IPS DF 4.7 (cell line): ENCODE results near the gene SCRN3.
"Not testable (repeated sequence)": the region's sequence is repeated elsewhere in the genome, so short reads cannot be mapped to it uniquely, and the experiment has no call there.

Experiments used
- DNase-seq: peaks from one replicate; pipeline ENCODE4 v3.0.0-alpha.2; 2013; ENCODE audit warnings: low spot score; ENCODE audit errors: extremely low read depth

SCRN3 gene

DNA sequence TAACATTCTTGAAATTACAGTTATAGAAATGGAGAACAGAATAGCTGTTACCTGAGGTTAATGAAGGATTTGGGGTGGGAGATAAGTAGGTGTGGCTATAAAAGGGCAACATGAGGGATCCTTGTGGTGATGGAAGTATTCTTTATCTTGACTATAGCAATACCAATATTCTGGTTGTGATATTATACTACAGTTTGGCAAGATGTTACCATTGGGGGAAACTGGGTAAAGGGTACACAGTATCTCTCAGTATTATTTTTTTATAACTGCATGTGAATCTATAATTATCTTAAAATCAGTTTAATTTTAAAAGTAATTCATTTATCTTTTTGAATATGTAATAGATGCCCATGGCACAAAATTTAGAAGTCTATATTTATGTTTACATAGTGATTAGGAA lies 8.1 kb downstream of the SCRN3 start:
- no peak for DNase-seq

DNA sequence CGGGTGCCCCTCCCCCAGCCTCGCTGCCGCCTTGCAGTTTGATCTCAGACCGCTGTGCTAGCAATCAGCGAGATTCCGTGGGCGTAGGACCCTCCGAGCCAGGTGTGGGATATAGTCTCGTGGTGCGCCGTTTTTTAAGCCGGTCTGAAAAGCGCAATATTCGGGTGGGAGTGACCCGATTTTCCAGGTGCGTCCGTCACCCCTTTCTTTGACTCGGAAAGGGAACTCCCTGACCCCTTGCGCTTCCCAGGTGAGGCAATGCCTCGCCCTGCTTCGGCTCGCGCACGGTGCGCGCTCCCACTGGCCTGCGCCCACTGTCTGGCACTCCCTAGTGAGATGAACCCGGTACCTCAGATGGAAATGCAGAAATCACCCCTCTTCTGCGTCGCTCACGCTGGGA lies 14.5 kb downstream of the SCRN3 start:
- not testable (repeated sequence) for DNase-seq

DNA sequence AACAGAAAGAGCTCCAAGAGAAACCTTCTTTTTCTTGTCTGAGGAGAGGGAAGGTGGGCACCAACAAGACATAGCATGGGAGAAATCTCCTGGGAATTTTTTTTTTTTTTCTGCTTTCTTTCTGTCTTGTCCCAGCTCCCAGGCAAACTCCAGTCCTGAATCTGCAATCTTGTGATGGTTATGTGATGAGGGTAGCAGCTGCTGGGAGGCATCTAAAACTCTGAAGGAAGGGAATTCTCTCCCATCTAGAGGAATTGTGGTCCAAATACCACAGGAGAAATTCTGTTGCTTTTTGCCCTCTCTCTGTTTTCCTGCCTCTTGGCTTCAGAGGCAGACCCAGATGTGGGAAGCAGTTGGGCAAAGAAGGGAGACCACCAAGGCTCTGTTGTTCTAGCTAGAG lies 16.7 kb downstream of the SCRN3 start:
- DNase-seq: no peak

DNA sequence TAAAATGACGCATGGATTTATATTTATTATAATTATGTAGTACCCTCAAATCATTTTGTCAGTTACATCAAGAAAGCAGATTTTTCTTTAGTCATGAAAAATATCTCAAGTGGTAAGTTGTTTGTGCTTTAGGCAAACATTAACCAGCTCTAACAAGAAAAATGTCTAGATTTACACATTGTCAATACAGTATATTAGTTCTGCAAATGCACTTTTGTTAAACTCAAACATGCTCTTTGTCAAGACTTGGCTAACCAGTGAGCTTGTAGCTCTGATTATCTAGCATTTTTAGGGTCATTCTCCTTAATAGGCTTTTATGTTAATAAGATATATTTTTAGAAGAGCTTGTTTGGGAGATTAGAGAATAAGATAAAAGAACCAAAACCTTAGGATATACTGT lies 32.7 kb downstream of the SCRN3 start:
- DNase-seq: no peak

DNA sequence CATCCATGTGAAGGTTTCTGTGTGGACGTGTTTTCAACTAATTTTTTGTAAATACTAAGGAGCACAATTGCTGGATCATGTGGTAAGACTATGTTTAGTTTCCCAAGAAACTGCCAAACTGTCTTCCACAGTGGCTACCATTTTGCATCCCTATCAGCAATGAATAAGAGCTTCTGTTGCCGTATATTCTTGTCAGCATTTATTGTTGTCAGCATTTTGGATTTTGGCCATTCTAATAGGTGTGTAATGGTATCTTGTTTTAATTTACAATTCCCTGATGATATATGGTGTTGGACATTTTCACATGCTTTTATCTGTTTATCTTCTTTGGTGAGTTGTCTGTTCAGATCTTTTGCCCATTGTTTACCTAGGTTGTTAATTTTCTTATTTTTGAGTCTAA lies 34.5 kb downstream of the SCRN3 start:
- no peak for DNase-seq

DNA sequence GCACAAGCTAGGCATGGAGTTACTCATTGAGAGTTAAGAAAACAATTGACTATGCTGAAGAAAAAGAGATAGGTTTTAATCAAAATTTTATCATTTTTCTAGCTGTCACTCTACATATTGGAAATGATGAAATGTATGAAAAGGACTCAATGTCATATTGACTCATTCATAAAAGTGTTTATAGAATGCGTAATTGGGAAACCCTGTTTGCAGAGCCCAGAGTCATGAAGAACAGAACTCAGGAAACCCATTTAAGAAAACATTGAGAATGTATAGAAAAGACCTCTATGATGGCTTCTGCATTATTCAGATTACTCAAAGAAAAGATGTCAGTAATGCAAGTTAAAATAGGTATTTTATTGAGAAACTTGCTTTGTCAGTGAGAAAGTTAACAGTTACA lies 36.4 kb downstream of the SCRN3 start:
- DNase-seq: no peak

DNA sequence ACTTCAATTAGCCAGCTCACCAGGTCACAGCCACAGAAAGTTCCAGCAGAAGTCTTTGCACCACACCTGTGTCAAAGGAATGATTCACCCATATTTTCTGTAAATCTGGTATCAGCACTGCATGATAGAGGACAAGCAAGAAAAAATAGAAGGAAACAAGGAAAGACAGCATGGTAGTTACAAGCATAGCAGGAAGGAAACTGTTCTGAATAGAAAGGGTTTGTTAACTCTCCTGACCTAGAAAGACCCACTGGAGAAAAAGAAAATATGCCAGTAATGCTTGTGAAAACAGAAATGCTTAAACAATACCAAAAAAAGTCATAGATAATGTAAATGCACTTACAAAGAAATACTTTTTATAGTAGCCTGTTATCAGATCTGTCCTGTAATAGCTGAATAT lies 40.8 kb downstream of the SCRN3 start:
- DNase-seq: no peak

DNA sequence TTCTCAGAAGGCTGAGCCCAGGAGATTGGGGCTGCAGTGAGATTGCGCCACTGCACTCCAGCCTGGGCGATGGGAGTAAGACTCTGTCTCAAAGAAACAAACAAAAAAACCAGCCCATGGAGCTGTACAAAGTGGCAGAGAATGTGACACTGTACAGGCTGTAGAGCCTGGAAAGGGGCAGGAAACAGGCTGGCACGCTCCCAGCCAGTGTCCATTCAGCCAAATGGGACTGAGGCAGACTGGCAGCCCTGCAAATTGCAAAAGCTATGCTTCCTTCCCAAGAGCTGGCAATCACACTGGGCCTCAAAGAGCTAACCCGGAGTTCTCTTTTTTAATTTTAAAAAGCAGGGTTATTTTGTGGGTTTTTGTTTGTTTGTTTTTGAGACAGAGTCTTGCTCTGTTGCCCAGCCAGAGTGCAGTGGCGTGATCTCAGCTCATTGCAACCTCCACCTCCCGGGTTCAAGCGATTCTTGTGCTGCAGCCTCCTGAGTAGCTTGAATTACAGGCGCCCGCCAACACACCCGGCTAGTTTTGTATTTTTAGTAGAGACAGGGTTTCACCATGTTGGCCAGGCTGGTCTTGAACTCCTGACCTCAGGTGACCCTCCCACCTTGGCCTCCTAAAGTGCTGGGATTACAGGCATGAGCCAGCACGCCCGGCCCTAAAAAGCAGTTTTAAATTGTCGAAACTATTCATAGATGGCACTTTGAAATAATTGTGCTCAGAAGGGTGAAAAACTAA lies 42.8 kb downstream of the SCRN3 start:
- no peak for DNase-seq

DNA sequence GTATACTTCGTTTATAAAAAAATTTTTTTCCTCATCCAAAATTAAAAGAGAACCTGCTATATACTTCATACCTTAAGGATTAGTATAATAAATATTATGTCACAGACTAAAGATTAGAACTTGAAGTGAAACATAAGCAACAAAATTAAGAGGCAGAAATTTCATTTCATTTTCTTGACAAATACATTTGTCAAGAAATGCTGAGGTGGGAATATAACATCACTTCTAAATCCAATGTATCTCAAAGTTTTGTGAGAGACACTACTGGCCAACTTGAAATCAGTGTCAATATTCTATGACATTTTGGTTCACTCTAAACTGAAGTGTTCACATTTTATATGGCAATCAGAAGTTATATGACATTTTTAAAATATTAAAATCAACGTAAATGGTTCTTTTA lies 43.8 kb downstream of the SCRN3 start:
- no peak for DNase-seq

DNA sequence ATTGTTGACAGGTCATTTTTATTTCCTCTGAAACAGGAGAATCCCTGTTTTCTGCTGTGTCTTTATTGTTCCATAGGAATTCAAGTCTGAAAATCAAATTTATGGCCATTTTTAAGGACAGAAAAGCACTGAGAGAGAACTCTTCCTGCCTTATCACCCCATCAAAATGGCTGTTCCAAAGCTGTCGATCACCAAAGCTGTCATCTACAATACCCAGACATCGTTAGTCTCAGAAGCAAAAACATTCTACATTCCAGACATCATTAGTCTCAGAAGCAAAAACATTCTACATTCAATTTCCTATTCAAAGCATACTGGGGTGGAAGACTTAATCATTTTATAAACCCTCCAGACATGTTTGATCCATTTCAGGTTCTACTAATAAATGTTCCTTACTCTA lies 44.4 kb downstream of the SCRN3 start:
- no peak for DNase-seq

DNA sequence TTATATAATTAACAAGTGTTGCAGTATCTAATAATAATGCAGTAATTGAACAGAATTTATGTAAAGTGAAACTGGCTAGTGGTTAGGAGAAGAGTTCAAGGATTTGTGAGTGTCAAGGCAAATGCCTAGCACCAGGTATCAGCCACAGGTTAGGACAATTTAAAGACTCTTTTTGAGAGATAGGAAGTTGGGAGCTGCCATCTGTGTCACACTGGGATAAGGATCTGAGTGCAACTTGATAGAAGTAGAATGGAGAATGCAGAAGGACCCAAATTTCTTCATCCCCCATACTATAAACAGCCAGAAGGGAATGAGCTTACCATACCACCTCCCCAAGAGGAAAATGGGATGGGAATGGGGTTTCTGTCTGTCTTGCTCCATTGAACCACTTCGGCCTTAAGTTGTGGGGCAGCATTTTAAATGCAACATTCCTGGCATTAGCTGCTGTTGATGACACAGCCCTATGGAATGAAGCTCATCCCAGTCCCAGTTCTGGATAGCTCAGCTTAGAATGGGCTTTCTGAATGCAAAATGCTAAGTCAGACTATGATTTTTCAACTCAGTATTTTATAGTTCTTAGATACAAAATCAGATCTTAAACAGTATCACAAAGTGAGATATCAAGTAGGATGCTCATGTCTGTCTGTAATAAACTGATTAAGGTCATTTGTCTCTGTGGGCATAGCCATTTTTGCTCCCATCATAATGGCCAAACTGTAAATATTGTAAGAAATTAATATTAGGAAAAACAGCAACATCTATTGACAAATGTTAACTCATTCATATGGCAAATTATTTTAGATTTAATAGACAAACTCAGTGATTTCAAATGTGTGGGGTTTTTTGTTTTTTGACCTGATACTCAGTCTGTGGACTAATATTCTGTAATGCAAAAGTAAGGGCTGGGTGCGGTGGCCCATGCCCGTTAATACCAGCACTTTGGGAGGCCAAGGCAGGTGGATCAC lies 47.3 kb downstream of the SCRN3 start:
- no peak for DNase-seq

DNA sequence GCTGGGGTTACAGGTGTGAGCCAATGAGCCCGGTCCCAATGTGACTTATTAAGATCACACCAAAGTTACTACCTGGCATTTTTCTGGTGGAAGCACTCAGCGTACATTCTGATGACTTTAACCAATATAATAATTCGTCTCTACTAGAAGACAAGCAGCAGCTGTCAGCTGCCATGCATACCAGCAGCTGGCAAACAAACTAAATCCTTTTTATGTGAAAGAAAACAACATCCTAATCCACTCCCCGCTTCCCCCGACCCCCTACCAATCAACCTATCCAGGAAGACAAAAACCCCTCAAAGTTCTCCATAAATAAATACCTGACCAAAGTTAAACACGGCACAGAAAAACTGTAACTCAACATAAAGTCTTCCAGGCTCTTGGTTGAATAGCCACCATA lies 49.2 kb downstream of the SCRN3 start:
- no peak for DNase-seq

DNA sequence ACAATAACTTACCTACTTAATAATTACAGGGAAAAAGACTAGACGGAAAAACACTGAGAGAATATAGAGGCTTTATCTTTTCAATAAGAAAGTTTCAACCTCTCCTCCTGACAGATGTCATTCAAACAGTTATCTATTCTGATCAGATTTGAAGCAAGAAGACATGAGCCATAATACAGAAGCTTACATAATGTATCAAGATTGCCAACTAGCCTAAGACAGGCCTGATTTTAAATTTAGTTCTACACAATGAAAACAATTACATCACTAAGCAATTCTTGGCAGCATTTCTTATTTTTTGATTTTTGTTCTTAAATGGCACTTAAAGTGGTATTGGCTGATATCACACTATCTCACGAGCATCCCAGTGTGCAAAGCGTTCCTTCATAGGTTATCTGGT lies 49.7 kb downstream of the SCRN3 start:
- DNase-seq: no peak

DNA sequence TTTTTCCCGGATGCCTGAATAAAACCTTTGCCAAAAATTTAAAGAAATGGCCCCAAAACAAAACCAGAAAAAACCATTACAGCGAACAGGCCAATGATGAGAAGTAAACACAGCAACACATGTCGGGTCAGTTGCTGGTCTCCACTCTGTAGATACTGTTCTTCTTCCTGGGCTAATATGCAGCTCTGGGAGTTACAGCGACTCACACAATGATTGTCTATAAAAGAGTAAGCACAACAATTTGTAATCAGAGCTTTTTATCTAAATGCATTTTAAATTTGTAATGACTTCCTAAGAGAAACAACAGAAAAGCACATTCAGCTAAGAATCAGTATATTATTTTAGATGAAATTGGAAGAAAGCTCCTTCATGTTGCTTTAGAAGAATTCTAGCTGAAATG lies 51.0 kb downstream of the SCRN3 start:
- no peak for DNase-seq

DNA sequence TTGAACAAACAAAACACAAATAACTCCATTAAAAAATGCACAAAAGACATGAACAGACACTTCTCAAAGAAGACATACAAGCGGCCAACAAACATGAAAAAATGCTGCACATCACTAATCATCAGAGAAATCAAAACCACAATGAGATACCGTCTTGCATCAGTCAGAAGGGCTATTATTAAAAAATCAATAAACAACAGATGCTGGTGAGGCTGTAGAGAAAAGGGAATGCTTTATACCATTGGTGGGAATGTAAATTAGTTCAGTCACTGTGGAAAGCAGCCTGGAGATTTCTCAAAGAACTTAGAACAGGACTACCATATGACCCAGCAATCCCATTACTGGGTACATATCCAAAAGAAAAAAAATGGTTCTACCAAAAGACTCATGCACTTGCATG lies 53.5 kb downstream of the SCRN3 start:
- no peak for DNase-seq

DNA sequence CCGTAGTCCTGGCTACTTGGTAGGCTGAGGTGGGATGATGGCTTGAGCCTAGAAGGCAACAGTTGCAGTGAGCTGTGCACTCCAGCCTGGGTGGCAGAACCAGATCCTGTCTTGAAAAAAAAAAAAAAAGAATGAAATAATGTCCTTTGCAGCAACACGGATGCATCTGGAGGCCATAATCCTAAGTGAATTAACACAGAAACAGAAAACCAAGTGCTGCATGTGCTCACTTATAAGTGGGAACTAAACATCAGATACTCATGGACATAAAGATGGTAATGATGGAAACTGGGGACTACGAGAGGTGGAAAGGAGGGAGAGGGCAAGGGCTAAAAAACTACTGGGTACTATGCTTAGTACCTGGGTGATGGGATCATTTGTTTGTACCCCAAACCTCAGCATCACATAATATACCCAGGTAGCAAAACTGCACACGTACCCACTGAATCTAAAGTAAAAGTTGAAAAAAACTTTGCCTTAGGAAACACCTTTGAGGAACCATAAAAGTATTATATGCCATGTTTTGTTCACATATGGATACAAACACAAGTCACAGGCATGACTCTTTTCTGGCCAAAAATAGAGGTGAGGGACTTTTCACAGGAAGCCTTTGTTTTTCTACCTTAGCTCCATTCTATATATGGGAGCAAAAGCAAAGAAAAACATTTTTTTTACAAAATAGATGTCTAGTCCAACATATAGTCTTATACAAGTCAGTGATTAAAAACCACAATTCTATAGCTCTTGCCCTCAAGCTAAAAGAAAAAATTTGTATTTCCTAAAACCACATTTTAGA lies 54.7 kb downstream of the SCRN3 start:
- DNase-seq: no peak

DNA sequence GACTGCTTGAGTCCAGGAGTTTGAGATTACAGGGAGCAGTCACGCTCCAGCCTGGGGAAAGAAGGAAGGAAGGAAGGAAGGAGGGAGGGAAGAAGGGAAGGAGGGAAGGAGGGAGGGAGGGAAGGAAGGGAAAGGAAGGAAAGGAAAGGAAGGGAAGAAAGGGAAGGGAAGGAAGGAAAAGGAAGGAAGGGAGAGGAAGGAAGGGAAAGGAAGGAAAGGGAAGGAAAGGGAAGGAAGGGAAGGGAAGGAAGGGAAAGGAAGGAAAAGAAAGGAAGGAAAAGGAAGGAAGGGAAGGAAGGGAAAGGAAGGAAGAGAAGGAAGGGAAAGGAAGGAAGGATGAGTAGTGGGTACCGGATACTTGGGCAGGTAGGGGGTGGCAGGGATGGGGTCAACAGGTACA lies 59.0 kb downstream of the SCRN3 start:
- no peak for DNase-seq

DNA sequence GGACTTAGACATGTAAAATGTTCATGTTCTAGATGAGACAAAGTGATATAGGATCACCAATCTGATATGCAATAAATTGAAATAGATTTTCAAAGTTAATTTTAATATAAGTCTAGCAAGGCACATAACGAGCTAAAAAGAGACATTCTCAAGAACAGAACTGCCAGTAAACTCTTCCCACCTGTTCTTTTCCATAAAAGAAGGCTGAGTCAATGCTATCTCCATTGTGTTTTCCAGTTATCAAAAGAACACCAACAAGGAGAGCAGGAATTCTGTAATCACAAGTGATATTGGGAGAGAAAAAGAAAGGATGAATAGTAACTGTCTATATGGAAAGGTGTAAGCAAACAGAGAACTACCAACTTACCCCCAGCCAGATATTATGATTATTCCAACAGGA lies 65.7 kb downstream of the SCRN3 start:
- no peak for DNase-seq

DNA sequence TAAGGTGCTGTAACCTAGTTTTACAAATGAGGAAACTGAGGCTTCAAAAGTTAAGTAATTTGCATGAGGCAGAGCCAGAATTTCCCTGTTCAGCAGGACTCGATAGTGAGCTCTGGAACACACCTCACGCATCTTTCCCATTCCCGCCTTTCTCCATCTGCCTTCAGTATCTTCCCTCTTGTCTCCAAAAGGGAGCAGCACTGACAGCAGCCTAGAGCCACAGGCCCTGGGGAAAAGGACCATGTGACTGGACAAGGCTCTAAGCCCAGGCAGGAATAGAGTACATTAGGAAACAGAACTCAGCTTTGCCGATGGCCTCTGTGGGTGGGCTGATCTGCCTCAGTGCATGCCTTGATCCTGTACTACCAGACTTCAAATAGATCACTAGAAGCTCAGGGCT lies 69.8 kb downstream of the SCRN3 start:
- no peak for DNase-seq

DNA sequence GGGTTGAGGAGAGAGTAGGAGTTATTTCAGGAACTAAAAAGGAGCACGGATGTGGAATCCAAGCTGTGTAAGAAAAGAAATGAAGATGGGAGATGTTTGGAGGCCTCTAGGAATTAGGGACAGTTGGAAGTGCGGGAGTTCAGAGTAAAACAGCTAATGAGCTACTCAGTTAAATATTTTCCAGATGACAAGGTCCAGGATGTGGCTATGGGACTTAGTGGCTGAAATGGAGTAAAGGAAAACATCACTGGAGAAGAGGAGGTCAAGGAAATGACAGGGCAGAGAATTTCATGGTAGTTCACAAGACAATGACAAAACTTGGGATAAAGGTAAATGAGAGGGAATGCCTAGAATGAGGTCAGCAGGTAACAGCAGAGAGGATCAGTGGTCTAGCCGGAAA lies 78.3 kb downstream of the SCRN3 start:
- no peak for DNase-seq

DNA sequence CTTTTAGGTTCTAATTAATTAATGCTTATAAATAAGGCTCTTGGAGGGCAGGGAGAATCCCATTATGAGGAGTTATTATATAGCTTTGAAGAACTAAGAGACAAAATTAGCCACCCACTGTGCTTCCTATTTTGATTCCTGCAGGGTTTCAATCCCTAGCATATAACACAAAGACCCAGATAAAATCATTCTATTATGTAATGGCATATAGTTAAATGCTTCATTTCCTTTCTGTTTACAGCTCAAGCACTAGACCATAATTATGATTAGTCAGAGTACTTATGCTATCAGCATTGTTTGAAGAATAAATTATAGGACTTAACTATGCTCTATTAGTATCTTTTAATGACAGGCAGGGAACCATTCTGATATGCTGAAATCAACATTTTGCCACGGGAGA lies 82.2 kb downstream of the SCRN3 start:
- no peak for DNase-seq
